GM23338 (cell line): ENCODE measurements around the gene HNRNPF.

ENCODE experiments used
- CREB1 ChIP-seq: fragments of 250-450 bp; sonication (Bioruptor Pico); IDR thresholded peaks from 2 replicates; pipeline ENCODE4 v1.5.0; 2020; ENCODE audit warnings: low read depth, mild to moderate bottlenecking, moderate library complexity
- CTCF ChIP-seq, 2 experiments: fragments of 200-600 bp in 1 of 2; sonication (generic) in 1 of 2; conservative IDR thresholded peaks; 2 replicates each; pipeline versions ENCODE4 v1.5.1 to v1.6.1; 2016 to 2017; ENCODE audit warnings: antibody characterized with exemption in 2 of 2, low read depth in 2 of 2, mild to moderate bottlenecking in 2 of 2, moderate library complexity in 1 of 2
- EZH2 ChIP-seq: fragments of 200-600 bp; sonication (generic); IDR thresholded peaks from one replicate; pipeline ENCODE4 v1.8.0; 2017; ENCODE audit warnings: antibody characterized with exemption, mild to moderate bottlenecking, low read depth; ENCODE audit not compliant: unreplicated experiment
- POLR2AphosphoS5 ChIP-seq: IDR thresholded peaks from 2 replicates; pipeline ENCODE4 v1.6.1; 2016; ENCODE audit warnings: antibody characterized with exemption, low read depth

- TF ChIP-seq CREB1 (CRISPR knock-in tag) (no peak), CTCF (conservative IDR thresholded peaks at IDR 0.05; ENCODE audit: low read depth in 2 of 2) (no peak), POLR2AphosphoS5 (no peak), EZH2 (no peak)
Measured at GRCh38 chr10:43350686-43351085, 58.3 kb downstream of the HNRNPF start.
